Measurements from ENCODE around the gene KANTR. TPM values are rescaled to one million over a fixed set of nuclear protein-coding genes. Genes with fewer than 3 reads are reported as not detected.

Gene KANTR
- total RNA-seq, 1 experiment from 2014 or later: 6.8 TPM

GRCh38 chrX:53166103-53166502 is 72.2 kb downstream of the KANTR start:
- no peak overlapping the region for H3K27ac ChIP-seq (ENCODE audit: low read length)
- DNase-seq (ENCODE audit: low read depth, low spot score): no peak
- no peaks in the 10 kb centered on the region for H3K27me3 ChIP-seq (ENCODE audit: control insufficient read depth, insufficient read depth, low read length)
- BruUV-seq (replicated peaks): TSS peak; percentile 9
- no peaks in the 10 kb centered on the region for H3K36me3 ChIP-seq (ENCODE audit: control insufficient read depth, insufficient read depth, low read length)
- intact Hi-C loops (cut with micrococcal nuclease; ENCODE audit: unreplicated experiment) (no loop called here), in situ Hi-C loops (cut with HindIII; ENCODE audit: low pct_unique_long_range_greater_than_20kb, low sequenced_read_pairs) (no loop called here)
- no peak for ATAC-seq
- no peak overlapping the region for H3K4me3 ChIP-seq (ENCODE audit: low read depth in 2 of 2, low read length in 2 of 2)
- no peaks in the 10 kb centered on the region for H3K4me1 ChIP-seq (ENCODE audit: control insufficient read depth, insufficient read depth, low read length)
- no peaks in the 10 kb centered on the region for H3K9me3 ChIP-seq (ENCODE audit: control insufficient read depth, insufficient read depth, low read depth, low read length)
- POLR2A ChIA-PET: no interaction called here
- CTCF ChIA-PET: no interaction called here
- TF ChIP-seq SIN3A (IDR thresholded peaks at IDR 0.05; ENCODE audit: borderline replicate concordance, insufficient read depth, low read depth, low read length) (no peak), REST (IDR thresholded peaks at IDR 0.05; ENCODE audit: insufficient read depth in 1 of 2, low read depth in 2 of 2, low read length in 1 of 2) (no peak), CTCF (IDR thresholded peaks at IDR 0.05) (no peak), TCF7L2 (IDR thresholded peaks at IDR 0.05; ENCODE audit: low read depth, low read length) (no peak), POLR2AphosphoS5 (IDR thresholded peaks at IDR 0.05; ENCODE audit: low read depth, low read length) (no peak)

- no peaks in the 10 kb centered on the region for H3K27me3 ChIP-seq (ENCODE audit: control insufficient read depth, insufficient read depth, low read length)
- 0 out of 2 replicates have a peak, but pooled peaks cover 3% of the 10 kb centered on the region for H3K9me3 ChIP-seq (ENCODE audit: control insufficient read depth, insufficient read depth, low read depth, low read length)
- ChIA-PET POLR2A (no interaction called here), CTCF (no interaction called here)
- no TSS peak for BruUV-seq (replicated peaks)
- ATAC-seq (no peak), DNase-seq (ENCODE audit: low read depth, low spot score) (no peak)
- intact Hi-C loops (cut with micrococcal nuclease; ENCODE audit: unreplicated experiment): no loop called here
- H3K4me1 ChIP-seq (ENCODE audit: control insufficient read depth, insufficient read depth, low read length): no peaks in the 10 kb centered on the region
- no peak overlapping the region for H3K4me3 ChIP-seq (ENCODE audit: low read depth in 2 of 2, low read length in 2 of 2)
- TF ChIP-seq TCF7L2 (IDR thresholded peaks at IDR 0.05; ENCODE audit: low read depth, low read length) (no peak), SIN3A (IDR thresholded peaks at IDR 0.05; ENCODE audit: borderline replicate concordance, insufficient read depth, low read depth, low read length) (no peak), CTCF (IDR thresholded peaks at IDR 0.05) (no peak; the same call in 1 of the 2 replicates), POLR2AphosphoS5 (IDR thresholded peaks at IDR 0.05; ENCODE audit: low read depth, low read length) (no peak), REST (IDR thresholded peaks at IDR 0.05; ENCODE audit: insufficient read depth in 1 of 2, low read depth in 2 of 2, low read length in 1 of 2) (no peak)
- H3K27ac ChIP-seq (ENCODE audit: low read length): no peak overlapping the region
- H3K36me3 ChIP-seq (ENCODE audit: control insufficient read depth, insufficient read depth, low read length): no peaks in the 10 kb centered on the region
- in situ Hi-C loops (cut with HindIII; ENCODE audit: low pct_unique_long_range_greater_than_20kb, low sequenced_read_pairs): no loop called here
Measured at GRCh38 chrX:53171356-53171755, 77.4 kb downstream of the KANTR start.

Other genes starting within 250 kb of the KANTR start
- not detected for gene XAGE3, start 226.1 kb upstream of the KANTR start, total RNA-seq (2021; ENCODE audit: unreplicated experiment)
- gene FAM156B, start 196.8 kb upstream of the KANTR start, total RNA-seq (2021; ENCODE audit: unreplicated experiment): 13.0 TPM
- 25.4 TPM for gene FAM156A, start 135.6 kb upstream of the KANTR start, total RNA-seq (2021; ENCODE audit: unreplicated experiment)
- 0.13 TPM for gene GPR173, start 45.4 kb upstream of the KANTR start, total RNA-seq (2021; ENCODE audit: unreplicated experiment)
- 25.0 TPM for gene TSPYL2, start 11.8 kb upstream of the KANTR start, total RNA-seq (2021; ENCODE audit: unreplicated experiment)
- 104 TPM for gene KDM5C, start 131.1 kb downstream of the KANTR start, total RNA-seq (2021; ENCODE audit: unreplicated experiment)
- gene IQSEC2, start 187.4 kb downstream of the KANTR start, total RNA-seq (2021; ENCODE audit: unreplicated experiment): 38.8 TPM